GM19455 (cell line): ENCODE measurements around the gene MAPKAPK5.
"Not testable (repeated sequence)": the region's sequence is repeated elsewhere in the genome, so short reads cannot be mapped to it uniquely, and the experiment has no call there.

Experiments used
- ATAC-seq: cut with Tn5 transposase; IDR thresholded peaks from one replicate; pipeline ENCODE4 v1.9.1; 2021; ENCODE audit not compliant: unreplicated experiment

The MAPKAPK5 gene, protein sequence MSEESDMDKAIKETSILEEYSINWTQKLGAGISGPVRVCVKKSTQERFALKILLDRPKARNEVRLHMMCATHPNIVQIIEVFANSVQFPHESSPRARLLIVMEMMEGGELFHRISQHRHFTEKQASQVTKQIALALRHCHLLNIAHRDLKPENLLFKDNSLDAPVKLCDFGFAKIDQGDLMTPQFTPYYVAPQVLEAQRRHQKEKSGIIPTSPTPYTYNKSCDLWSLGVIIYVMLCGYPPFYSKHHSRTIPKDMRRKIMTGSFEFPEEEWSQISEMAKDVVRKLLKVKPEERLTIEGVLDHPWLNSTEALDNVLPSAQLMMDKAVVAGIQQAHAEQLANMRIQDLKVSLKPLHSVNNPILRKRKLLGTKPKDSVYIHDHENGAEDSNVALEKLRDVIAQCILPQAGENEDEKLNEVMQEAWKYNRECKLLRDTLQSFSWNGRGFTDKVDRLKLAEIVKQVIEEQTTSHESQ

DNA sequence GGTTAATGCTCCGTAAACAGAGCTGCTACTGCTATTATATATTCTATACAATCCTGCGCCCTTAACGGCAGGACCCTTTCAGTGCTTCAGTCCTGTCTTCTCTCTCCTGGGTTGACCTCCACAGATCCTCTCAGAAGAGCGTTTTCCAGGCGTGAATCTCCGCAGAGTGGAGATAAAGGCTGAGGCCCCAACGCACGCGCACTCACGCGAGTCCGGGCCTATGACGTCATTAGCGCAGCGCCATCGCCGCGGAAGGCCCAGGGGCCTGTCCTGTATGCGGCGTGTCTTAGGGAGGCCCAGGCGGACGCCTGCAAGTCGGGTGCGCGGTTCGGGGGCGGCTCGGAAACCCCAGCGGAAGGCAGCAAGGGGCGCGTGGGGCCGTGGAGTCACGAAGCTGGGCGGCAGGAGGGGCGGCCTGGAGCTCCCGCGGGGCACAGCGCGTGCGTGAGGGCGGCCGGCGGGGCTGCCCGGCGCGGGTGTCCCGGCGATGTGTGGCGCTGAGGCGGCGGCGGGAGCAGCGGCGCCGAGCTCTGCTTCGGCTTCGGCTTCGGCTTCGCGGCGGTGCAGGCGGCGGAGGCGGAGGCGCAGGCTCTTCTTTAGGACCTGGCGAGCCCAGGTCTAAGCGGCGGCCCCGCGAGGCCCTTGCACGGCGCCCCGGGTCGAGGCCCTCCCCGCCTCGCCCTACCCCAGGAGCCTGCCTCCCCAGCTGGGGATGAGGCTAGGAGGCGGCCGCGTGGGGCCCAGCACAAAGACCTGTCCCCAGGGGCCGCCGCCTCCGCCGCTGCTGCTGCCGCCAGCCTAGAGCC lies at the start of gene MAPKAPK5:
Gene MAPKAPK5 (plus strand): TSS at position 479 of the 806 bp plus-strand sequence. CDS start 506 bp downstream, outside the sequence.
- ATAC-seq, result peak; percentile 75

DNA sequence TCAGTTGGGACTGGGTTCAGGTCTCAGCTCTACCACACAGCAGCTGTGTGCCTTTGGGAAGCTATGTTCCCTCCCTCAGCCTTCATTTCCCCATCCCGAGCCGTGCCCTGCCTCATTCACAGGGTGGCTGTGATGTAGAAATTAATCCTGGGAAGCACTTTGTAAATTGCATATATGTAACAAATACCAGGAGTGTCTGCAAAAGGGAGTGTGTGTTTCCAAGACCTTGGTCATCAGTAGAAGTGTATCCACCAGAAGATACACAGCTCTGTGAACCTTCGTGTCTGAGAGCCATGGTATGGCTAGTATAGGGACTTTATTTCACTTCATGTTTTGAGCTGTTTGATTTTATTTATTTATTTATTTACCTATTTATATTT lies 49.2 kb upstream of the MAPKAPK5 start:
- no peak for ATAC-seq

DNA sequence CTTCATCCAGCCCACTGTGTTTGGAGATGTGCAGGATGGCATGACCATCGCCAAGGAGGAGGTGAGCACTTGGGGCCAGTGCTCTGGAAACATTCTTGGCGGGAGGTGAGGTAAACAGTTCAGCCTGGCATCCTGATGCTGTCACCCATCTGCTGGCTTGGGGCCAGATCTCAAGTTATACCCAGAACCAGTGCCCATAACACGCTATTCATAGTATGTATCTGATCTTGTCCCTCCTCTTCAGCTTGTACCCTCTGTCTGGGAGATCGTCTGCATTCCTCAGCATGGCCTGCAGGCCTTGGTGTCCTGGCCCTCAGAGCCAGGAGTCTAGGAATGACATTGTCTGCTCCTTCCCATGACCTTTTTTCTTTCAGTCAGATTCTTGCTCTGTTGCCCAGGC lies 43.8 kb upstream of the MAPKAPK5 start:
- ATAC-seq, result no peak

DNA sequence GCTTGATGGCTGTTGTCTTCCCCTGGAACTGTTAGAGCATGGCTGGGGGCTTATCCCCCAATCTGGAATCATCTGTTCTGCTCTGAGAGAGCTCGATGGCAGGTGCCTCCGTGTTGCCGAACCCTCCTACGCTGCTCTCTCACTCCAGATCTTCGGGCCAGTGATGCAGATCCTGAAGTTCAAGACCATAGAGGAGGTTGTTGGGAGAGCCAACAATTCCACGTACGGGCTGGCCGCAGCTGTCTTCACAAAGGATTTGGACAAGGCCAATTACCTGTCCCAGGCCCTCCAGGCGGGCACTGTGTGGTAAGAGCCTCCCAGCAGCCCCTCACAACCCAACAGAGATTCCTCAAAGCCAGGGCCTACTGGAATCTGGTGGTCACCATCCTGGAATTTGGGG lies 42.3 kb upstream of the MAPKAPK5 start:
- no peak for ATAC-seq

DNA sequence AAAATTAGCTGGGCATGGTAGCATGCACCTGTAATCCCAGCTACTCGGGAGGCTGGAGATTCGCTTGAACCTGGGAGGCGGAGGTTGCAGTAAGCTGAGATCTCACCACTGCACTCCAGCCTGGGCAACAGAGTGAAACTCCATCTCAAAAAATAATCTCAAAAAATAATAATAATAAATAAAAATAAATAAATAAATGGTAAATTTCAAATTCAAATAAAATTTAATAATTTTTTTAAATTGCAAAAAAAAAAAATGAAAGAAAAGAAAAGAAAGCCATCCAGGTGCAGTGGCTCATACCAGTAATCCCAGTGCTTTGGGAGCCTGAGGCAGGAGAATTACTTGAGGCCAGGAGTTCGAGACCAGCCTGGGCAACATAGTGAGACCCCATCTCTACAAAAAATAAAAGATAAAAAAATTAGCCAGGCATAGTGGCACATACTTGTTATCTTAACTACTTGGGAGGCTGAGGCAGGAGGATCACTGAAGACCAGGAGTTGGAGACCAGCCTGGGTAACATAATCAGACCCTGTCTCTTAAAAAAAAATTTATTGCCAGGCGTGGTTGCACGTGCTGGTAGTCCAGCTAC lies 38.9 kb upstream of the MAPKAPK5 start:
- ATAC-seq, result no peak

DNA sequence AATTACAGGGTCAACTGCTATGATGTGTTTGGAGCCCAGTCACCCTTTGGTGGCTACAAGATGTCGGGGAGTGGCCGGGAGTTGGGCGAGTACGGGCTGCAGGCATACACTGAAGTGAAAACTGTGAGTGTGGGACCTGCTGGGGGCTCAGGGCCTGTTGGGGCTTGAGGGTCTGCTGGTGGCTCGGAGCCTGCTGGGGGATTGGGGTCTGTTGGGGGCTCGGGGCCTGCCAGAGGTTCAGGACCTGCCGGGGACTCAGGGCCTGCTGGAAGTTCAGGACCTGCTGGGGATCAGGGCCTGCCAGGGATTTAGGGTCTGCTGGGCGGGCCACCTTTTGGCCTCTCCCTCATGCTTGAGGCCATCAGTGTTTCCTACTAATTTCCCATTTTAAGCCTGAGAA lies 38.2 kb upstream of the MAPKAPK5 start:
- no peak for ATAC-seq

DNA sequence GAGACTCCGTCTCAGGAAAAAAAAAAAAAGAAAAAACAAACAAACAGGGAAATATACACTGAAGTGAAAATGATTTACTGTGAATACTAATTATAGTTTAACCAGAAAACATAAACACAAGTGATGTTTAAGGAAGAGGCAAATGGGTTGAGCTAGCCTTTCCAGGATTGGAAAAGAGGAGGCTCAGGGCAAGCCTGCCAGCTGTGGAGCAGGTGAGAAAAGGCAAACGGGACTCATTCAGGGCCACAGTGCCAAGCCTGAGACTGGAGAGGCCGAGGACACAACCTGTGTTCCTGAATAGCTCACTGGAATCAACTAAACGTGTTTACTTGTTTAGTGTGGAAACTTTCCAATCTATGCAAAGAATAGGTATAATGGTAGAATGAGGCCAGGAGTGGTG lies 35.7 kb upstream of the MAPKAPK5 start:
- ATAC-seq, result no peak

DNA sequence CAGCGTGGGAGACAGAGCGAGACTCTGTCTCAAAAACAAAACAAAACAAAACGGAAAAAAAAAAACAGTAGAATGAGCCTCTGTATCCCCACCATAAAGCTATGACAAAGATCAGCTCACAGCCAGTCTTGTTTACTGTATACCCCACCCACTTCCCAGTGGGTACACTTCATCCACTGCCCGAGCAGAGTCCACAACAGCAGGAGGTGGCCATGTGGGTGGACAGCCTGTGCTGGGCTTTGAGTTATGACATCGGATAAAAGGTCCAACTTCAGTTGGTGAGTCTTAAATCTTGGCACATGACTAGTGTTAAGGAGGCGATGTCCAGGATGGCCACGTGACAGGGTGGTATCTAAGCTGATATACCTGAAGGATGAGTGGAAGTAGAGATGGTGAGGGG lies 34.8 kb upstream of the MAPKAPK5 start:
- ATAC-seq, result no peak

DNA sequence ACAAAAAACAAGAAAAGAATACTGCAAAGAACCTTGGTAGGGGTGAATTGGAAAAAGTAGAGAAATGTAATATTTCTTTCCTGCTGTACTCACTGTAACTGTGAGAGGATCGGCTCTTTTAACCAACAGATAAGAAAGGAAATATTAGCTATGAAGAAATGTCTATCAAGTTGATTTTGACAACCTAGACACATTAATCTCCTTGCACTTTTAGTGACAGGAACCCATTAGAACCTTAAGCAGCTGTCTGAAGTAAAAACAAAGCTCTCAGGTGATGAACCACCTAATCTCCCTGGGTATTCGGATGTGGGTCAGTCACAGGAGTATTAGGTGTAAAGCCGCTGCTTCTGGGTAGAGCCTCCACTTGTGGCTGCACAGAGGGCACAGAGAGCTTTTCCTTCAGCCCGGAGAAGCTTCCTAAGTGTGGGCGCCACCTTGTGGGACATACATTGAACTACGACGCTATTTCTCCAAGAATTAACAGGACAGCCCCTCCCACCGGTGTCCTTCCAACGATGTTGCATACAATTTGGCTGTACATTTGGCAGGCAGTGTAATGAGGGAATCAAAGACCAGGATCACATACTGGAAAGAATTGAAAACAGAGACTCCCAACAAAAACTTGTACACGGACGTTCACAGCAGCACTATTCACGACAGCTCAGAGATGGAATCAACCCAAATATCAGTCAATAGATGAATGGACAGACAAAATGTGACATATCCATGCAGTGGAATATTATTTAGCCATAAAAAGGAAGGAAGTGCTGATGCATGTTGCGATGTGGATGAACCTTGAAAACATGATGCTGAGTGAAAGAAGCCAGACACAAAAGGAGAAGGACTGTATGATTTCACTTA lies 28.9 kb upstream of the MAPKAPK5 start:
- no peak for ATAC-seq

DNA sequence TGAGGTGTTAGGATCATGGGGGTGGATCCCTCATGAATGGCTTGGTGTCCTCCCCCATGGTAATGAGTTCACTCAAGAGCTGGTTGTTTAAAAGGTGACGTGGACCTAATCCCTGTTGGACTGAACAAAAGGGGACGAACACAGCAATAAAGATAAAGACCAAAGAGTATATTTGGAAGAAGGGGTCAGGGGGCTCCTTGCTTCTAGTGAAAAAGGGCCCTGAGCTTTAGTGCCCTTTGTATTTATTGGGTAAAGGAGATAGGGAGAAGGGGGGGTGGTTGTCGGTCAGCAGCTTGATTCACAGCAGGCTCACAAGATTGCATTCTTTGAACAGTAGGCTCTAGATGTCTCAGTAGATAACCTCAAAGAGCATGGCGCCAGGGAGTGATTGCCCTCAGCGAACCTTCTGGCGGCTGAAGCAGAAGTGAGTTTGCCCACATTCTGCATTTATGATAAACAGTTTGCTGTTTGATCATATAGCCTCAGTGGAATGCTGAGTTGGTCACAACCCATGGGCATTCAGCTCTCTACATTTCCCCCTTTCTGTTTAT lies 25.9 kb upstream of the MAPKAPK5 start:
- no peak for ATAC-seq

DNA sequence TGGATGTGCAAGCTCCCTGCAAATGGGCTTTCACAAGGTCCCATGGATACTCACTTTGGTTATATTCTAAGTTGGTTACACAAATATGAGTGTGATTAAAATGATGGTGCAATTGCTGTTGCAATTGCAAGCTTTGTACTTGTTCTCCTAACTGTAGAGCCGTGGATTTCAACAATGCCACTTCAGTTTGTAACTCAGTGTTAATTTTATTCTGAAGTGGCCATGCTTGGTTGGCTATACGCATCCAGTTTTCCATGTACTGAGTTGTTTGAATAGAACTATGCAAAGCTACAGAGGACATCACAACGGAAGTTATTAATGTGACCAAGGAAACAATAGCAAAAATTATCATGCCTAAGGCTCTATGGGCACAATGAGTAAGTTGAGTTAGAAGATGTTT lies 25.1 kb upstream of the MAPKAPK5 start:
- not testable (repeated sequence) for ATAC-seq

DNA sequence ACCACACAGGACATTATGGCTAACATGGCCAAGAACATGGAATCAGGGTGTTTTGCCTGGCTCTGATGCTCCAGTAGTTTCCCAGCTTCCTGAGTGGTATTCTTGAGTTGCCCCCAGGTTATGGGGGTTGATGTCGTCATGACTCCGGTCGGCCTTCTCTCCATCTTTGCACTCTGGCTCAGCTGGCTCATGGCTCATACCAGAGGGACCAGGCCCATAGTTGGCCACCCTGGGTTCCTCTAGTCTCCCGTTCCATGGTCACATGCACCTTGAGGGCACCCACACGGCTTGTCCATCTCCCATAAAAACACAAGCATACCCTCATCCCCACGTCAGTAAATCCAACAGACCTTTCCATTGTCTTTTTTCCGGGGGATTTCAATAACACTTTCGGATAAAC lies 23.7 kb upstream of the MAPKAPK5 start:
- ATAC-seq, result no peak

DNA sequence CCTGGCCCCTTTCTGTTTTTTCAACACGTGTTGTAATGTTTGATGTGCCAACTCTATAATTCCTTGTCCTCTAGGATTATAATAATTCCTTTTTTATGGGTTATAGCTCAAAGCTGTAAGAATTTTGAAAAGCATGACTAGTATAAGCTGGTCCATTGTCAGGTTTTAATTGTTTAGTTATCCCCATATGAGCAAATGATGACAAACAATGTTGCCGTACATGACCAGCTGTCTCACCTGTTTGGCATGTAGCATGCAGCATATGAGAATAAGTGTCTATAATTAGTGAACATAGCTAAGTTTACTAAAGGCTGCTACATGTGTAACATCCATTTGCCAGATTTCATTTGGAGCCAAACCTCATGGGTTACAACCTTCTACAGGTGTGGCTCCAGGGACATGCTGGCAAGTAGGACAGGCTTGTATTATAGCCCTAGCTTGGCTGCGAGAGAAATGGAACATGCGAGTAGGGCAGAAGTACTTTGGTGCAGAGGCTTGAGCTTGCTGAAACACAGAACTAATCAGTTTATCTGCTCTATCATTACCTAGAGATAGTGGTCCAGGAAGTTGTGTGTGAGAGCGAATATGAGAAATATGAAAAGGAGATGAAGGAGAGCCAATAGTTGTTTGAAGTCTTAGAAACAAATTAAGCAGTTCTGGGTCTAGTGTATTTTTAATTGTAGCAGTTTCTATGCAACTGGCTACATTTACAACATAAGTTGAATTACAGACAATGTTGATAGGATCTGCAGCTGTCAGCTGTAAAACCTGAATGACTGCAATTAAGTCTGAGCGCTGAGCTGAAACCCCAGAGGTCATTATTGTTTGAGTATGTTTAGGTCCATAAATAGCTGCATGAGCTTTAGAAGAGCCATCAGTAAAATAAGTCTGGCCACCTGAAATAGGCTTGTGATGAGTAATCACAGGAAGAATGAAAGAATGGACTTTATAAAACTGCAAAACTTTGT lies 22.6 kb upstream of the MAPKAPK5 start:
- no peak for ATAC-seq

DNA sequence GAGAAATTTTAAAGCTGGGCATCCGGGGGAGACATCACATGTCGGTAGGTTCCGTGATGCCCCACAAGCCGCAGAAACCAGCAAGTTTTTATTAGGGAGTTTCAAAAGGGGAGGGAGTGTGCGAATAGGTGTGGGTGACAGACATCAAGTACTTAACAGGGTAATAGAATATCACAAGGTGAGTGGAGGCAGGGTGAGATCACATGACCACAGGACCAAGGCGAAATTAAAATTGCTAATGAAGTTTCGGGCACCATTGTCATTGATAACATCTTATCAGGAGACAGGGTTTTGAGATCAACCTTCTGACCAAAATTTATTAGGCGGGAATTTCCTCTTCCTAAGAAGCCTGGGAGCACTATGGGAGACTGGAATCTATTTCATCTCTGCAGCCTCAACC lies 21.2 kb upstream of the MAPKAPK5 start:
- not testable (repeated sequence) for ATAC-seq

DNA sequence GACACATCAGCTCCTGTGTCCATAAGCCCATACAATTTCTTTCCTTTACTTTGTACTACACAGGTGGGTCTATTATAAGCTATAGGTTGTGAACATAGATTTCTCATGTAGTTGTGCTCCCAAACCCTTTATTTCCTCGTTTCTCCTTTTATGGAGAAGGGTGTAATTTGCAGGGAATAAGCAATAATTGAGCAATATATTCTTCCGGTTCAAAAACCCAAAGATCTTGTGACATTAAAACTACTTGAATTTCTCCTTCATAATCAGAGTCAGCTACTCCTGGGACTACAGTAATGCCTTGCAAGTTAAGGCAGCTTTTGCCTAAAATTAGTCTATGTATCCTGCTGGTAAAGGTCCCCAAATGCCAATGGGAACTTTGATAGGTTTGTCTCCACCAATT lies 19.1 kb upstream of the MAPKAPK5 start:
- ATAC-seq, result no peak

DNA sequence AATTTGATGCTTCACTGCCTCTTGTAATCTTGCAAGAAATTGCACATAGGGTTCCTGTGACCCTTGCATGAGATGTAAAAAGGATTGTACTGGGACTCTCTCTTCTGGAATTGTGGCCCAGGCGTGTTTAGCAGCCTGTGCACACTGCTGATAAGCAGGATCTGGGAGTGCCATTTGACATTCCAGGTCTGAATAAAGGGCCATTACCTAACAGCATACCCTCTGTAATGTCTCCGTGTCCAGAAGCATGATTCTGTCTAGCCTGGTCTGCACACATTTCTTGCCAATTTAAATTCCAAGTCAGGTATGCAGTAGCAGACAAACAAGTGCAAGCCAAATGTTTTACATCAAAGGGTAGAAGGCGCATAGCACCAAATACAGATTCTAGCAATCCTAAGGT lies 18.1 kb upstream of the MAPKAPK5 start:
- ATAC-seq, result no peak

DNA sequence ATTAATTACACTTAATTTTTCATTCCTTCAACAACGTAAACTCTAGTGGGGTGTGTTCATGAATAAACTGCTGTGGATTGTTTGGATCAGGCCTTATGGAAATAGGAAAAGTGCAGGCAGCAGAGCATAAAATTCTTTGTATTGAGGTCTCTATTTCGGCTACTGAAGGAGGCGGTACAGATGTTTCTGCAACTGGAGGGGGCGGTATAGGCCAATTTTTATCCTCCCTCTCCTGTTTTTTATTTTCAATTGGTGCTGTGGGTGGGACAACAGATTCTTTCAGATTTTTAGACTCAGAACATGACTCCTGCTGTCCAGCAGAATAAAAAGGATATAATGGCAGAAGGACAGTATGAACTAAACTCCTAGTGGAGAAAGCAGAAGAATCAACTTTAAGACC lies 17.7 kb upstream of the MAPKAPK5 start:
- not testable (repeated sequence) for ATAC-seq

DNA sequence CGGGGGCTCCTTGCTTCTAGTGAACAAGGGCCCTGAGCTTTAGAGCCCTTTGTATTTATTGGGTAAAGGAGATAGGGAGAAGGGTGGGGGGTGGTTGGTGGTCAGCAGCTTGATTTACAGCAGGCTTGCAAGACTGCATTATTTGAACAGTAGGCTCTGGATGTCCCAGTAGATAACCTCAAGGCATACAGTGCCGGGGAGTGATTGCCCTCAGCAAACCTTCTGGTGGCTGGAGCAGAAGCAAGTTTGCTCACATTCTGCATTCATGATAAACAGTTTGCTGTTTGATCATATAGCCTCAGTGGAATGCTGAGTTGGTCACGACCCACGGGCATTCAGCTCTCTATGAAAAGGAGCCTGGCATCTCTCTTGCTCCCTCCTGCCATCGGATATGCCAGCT lies 16.5 kb upstream of the MAPKAPK5 start:
- ATAC-seq, result no peak

DNA sequence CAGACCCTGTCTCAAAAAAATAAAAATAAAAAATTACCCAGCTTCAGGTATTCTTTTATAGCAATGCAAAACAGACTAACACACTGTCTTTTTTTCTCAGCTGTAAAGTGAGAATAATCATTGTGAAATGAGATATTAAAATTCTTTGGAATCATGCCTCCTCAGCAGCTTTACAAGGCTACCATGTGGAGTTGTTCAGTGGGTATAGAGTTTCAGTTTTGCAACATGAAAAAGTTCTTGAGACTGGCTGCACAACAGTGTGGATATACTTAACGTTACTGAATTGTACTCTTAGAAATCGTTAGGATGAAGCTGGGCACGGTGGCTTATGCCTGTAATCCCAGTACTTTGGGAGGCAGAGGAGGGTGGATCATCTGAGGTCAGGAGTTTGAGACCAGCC lies 15.7 kb upstream of the MAPKAPK5 start:
- ATAC-seq, result no peak
